ENCODE data around the gene BORA.

BORA gene

DNA sequence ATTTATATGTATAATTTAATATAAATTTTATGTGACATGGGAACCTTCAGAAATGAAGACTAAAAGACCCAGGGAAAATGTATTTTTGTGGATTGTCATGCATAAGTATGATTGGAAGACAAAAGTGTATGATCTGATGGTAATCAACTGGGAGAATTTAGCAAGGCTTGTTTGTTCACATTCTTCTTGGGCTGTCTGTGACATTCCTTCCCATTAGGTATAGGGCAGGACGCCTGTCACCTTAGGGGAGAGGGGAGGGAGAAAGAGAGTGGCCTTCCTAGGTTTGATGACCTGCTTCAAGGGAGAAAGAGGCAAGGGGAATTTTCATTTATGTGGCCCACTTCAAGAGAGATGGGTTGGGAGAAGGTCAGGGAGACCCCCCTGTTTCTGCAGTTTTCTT is 76.6 kb downstream of the BORA start:
- no peak for TF ChIP-seq ARNTL (CRISPR knock-in tag; IDR thresholded peaks at IDR 0.05; ENCODE audit: borderline replicate concordance, low read depth)
- no peak for TF ChIP-seq ZFP30 (CRISPR knock-in tag; IDR thresholded peaks at IDR 0.05)
- no peak for TF ChIP-seq ZNF70 (CRISPR knock-in tag; IDR thresholded peaks at IDR 0.05)
- TF ChIP-seq, protein P1, sequence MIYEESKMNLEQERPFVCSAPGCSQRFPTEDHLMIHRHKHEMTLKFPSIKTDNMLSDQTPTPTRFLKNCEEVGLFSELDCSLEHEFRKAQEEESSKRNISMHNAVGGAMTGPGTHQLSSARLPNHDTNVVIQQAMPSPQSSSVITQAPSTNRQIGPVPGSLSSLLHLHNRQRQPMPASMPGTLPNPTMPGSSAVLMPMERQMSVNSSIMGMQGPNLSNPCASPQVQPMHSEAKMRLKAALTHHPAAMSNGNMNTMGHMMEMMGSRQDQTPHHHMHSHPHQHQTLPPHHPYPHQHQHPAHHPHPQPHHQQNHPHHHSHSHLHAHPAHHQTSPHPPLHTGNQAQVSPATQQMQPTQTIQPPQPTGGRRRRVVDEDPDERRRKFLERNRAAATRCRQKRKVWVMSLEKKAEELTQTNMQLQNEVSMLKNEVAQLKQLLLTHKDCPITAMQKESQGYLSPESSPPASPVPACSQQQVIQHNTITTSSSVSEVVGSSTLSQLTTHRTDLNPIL (CRISPR knock-in tag; IDR thresholded peaks at IDR 0.05; ENCODE audit: low read depth): no peak
- ATAC-seq: no peak

Measured in SK-N-SH treated with all-trans-retinoic acid at 6 μM for 48 hours (cell line).